Esophagus squamous epithelium (tissue), 4 donors: ENCODE data around the gene RBPMS2.

Experiments used
- POLR2A ChIP-seq, 4 donors: fragments of 450-650 bp; IDR thresholded peaks; one replicate each; pipeline ENCODE4 v1.6.1; 2017; ENCODE audit warnings: antibody characterized with exemption in 4 of 4, mild to moderate bottlenecking in 4 of 4, moderate library complexity in 3 of 4
- TF ChIP-seq, protein P1 (sequence below), 6 experiments: fragments of 450-650 bp in 4 of 6; fragments of 200-600 bp in 2 of 6; sonication (generic) in 2 of 6; IDR thresholded peaks; one replicate each; pipeline ENCODE4 v1.5.1; 2016 to 2019; ENCODE audit warnings: antibody characterized with exemption in 6 of 6, mild to moderate bottlenecking in 4 of 6, moderate library complexity in 4 of 6

DNA sequence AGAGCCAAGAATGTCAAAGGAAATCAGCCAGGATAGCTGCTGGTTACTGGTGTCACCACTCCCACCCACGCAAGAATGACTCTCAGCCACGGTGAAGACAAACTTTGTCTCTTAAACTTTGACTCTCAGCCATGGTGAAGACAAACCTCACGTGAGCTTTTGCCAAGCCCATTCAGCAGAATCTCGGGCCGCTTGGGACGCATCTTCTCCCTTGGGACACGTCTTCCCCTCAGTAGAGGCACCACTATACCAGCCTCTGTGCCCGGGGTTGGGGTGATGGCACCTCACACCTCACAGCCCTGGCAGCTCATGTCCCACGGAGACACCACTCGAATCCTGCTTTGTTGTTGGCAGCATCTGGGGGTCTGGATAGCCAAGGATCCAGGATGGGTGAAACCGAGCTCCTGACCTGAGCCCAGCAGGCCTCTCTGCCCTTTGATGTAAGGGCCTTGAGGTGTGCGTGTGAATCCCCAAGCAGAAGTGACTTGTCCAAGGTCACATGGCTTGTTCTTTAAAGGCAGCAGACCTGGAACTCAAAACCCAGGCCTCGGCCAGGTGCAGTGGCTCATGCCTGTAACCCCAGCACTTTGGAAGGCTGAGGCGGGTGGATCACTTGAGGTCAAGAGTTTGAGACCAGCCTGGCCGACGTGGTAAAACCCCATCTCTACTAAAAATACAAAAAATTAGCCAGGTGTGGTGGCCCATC is 21.8 kb downstream of the RBPMS2 start:
- TF ChIP-seq, protein P1, sequence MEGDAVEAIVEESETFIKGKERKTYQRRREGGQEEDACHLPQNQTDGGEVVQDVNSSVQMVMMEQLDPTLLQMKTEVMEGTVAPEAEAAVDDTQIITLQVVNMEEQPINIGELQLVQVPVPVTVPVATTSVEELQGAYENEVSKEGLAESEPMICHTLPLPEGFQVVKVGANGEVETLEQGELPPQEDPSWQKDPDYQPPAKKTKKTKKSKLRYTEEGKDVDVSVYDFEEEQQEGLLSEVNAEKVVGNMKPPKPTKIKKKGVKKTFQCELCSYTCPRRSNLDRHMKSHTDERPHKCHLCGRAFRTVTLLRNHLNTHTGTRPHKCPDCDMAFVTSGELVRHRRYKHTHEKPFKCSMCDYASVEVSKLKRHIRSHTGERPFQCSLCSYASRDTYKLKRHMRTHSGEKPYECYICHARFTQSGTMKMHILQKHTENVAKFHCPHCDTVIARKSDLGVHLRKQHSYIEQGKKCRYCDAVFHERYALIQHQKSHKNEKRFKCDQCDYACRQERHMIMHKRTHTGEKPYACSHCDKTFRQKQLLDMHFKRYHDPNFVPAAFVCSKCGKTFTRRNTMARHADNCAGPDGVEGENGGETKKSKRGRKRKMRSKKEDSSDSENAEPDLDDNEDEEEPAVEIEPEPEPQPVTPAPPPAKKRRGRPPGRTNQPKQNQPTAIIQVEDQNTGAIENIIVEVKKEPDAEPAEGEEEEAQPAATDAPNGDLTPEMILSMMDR (IDR thresholded peaks at IDR 0.05): no peak
- TF ChIP-seq POLR2A (IDR thresholded peaks at IDR 0.05): no peak
